Mesothelial cell of epicardium (in vitro differentiated cells): Measurements from ENCODE around the gene BMPR1B. TPM values are rescaled to one million over a fixed set of nuclear protein-coding genes. Genes with fewer than 3 reads are reported as not detected.

Experiments
- DNase-seq, 2 experiments: peaks; one replicate each; pipeline ENCODE4 v3.0.0; 2021; ENCODE audit warnings: low spot score in 2 of 2; ENCODE audit not compliant: unreplicated experiment in 2 of 2
- H3K27ac Mint-ChIP-seq: 2 replicates; pipeline ENCODE4 v1.8.0; 2021; ENCODE audit warnings: mixed read lengths
- H3K27me3 Mint-ChIP-seq: 2 replicates; pipeline ENCODE4 v1.8.0; 2021; ENCODE audit warnings: low read depth, mixed read lengths
- H3K36me3 Mint-ChIP-seq: 2 replicates; pipeline ENCODE4 v1.8.0; 2021; ENCODE audit warnings: mixed read lengths
- H3K4me1 Mint-ChIP-seq: 2 replicates; pipeline ENCODE4 v1.8.0; 2021; ENCODE audit warnings: mixed read lengths
- H3K4me3 Mint-ChIP-seq: 2 replicates; pipeline ENCODE4 v1.8.0; 2021; ENCODE audit warnings: mild to moderate bottlenecking, moderate library complexity, mixed read lengths
- H3K9me3 Mint-ChIP-seq: 2 replicates; pipeline ENCODE4 v1.8.0; 2021; ENCODE audit warnings: mixed read lengths
- total RNA-seq: library from RNA; stranded (reverse); gene quantifications from 3 replicates; pipeline ENCODE4 v1.2.1, GENCODE V29; 2021
- TF ChIP-seq, protein P1 (sequence below): fragments of 200-600 bp; sonication (generic); IDR thresholded peaks from one replicate; pipeline ENCODE4 v1.5.0; 2021; ENCODE audit warnings: antibody characterized with exemption; ENCODE audit not compliant: unreplicated experiment

Gene BMPR1B
- total RNA-seq, 1 donor from 2014 or later: 2.6 TPM

DNA sequence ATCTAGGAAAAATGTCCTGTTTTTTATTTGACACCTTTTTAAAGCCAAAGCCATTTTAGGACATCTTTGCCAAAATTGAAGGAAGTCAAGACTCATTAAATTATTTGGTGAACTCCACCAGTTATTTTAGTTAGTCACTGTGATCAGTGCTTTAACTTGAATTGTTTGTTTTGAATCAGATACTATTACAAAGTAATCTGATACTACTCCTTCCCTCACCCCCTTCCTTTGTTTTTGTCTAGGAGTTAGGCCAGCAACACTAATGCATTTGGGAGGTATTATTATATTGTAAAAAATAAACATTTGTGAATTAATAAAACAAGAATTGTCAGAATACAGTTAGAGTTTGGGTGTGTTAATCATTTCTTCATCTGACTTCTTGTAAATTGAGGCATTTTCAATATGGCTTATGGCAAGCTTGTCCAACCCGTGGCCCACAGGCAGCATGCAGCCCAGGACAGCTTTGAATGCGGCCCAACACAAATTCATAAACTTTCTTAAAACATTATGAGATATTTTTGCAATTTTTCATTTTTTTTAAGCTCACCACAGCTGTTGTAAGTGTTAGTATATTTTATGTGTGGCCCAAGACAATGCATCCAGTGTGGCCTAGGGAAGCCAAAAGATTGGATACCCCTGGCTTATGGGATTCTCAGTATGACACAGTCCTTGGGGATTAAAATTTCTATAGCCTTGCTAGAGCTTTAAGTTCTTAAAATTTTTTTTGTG, 182.2 kb downstream of the BMPR1B start:
- H3K9me3 Mint-ChIP-seq: no peaks in the 10 kb centered on the region
- no peaks in the 10 kb centered on the region for H3K36me3 Mint-ChIP-seq
- TF ChIP-seq, protein P1, sequence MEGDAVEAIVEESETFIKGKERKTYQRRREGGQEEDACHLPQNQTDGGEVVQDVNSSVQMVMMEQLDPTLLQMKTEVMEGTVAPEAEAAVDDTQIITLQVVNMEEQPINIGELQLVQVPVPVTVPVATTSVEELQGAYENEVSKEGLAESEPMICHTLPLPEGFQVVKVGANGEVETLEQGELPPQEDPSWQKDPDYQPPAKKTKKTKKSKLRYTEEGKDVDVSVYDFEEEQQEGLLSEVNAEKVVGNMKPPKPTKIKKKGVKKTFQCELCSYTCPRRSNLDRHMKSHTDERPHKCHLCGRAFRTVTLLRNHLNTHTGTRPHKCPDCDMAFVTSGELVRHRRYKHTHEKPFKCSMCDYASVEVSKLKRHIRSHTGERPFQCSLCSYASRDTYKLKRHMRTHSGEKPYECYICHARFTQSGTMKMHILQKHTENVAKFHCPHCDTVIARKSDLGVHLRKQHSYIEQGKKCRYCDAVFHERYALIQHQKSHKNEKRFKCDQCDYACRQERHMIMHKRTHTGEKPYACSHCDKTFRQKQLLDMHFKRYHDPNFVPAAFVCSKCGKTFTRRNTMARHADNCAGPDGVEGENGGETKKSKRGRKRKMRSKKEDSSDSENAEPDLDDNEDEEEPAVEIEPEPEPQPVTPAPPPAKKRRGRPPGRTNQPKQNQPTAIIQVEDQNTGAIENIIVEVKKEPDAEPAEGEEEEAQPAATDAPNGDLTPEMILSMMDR: no peak
- H3K27ac Mint-ChIP-seq: no peak overlapping the region
- H3K4me3 Mint-ChIP-seq: no peak overlapping the region
- peaks cover 5% of the 10 kb centered on the region for H3K4me1 Mint-ChIP-seq
- H3K27me3 Mint-ChIP-seq: no peaks in the 10 kb centered on the region
- no peak for DNase-seq

DNA sequence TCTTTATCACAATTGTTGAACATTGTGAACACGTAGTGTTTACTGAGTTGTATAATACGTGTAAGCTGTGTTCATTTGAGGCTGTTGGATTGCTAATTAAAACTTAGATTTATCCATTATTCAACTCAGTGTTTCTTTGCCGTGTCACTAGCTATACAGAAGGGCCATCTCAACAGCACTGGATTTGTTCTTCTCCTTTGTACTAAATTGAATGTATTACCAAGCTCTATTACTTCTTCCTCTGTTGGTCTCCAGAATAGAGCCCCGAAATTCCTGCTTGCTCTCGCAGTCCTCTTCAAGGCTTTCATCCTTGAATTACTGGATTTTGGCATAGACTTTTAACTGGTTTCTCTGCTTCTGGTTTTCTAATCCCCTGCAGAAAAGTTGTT, 182.8 kb downstream of the BMPR1B start:
- DNase-seq: no peak
- Mint-ChIP-seq H3K4me1 (peaks cover 1% of the 10 kb centered on the region), H3K9me3 (no peaks in the 10 kb centered on the region), H3K27ac (no peak overlapping the region), H3K27me3 (no peaks in the 10 kb centered on the region), H3K36me3 (no peaks in the 10 kb centered on the region), H3K4me3 (no peak overlapping the region)
- TF ChIP-seq, protein P1: no peak

DNA sequence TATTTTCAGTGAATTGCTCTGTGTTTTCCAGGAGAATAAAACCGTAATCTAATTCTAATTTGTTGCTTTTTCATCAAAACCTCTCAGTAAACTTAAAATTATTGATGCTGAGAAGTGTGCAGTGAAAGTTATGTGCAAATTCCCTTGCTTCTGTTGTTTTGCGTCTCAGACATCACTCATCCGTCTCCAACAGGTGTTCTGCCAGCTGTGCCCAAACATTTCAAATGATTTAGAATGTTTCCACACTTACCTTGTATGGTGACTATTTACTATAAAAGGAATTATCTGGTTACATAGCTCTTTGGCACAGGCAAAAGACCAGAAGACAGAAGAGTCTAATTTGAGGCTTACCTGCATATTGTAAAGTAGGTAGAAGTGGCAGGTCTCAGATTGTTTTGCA, 184.0 kb downstream of the BMPR1B start:
- Mint-ChIP-seq H3K4me1 (no peaks in the 10 kb centered on the region), H3K9me3 (no peaks in the 10 kb centered on the region), H3K36me3 (no peaks in the 10 kb centered on the region), H3K4me3 (no peak overlapping the region), H3K27me3 (no peaks in the 10 kb centered on the region), H3K27ac (no peak overlapping the region)
- no peak for DNase-seq
- TF ChIP-seq, protein P1: no peak

DNA sequence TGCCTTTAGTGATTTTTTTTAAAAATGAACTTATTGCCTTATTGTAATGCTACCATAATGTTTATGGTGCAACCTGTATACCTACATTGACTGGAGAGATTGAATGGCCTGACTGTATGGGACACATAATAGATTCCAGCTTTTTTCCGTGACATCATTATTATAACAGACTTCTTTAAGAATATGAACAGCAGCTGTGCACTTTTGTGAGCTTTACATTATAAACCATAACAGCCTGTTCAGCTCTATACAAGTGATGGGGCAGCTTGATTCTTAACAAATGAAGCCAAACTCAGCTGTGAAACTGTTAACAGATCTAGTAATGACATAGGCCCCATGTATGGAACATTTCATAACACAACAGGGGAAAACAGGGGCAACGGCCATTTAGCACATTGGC, 187.0 kb downstream of the BMPR1B start:
- Mint-ChIP-seq H3K4me3 (no peak overlapping the region), H3K9me3 (no peaks in the 10 kb centered on the region), H3K27ac (no peak overlapping the region), H3K27me3 (no peaks in the 10 kb centered on the region), H3K4me1 (peaks cover 6% of the 10 kb centered on the region), H3K36me3 (no peaks in the 10 kb centered on the region)
- DNase-seq: no peak
- TF ChIP-seq, protein P1: no peak

DNA sequence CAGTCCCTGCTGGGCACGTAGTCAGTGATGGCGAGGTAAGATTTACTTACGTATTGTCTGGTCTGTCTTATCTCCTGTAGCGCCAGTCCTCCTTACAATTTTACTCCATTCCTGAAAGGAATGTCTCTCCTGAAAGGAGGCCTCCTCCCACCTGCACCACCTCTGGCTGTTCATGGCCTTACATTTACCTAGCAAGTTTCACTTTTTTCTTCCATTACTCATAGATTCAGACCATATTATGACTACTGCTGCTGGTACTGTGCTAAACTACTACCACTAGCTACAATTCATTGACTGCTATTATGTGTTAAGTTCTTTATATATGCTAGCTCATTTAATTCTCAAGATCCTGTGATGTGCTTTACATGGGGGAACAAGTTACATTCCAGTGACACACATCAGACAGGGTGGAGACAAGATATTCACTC, 189.9 kb downstream of the BMPR1B start:
- peaks cover 26% of the 10 kb centered on the region for H3K9me3 Mint-ChIP-seq
- H3K27ac Mint-ChIP-seq: no peak overlapping the region
- H3K4me1 Mint-ChIP-seq: peaks cover 6% of the 10 kb centered on the region
- no peaks in the 10 kb centered on the region for H3K27me3 Mint-ChIP-seq
- H3K36me3 Mint-ChIP-seq: peaks cover 6% of the 10 kb centered on the region
- TF ChIP-seq, protein P1: no peak
- no peak overlapping the region for H3K4me3 Mint-ChIP-seq
- no peak for DNase-seq

DNA sequence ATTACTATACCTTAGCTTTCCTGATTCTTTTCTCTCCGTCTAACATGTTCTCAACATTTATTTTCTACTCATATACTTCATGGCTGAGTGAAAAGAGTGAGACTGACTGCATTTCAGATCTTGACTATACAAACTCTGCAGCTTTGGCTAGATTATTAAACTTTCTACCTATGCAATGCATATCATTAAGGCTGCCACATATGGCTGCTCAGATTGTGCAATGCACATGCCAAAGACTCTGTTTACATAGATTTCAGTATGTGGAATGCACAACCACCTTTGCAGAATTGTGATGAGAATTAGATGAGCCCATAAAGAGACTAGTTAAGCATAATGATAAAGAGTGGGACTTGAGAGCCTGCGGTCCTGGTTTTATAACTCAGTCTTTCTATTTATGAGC, 196.5 kb downstream of the BMPR1B start:
- H3K27ac Mint-ChIP-seq: no peak overlapping the region
- H3K4me1 Mint-ChIP-seq: peaks cover 8% of the 10 kb centered on the region
- no peak for DNase-seq
- H3K9me3 Mint-ChIP-seq: peaks cover 27% of the 10 kb centered on the region
- no peak overlapping the region for H3K4me3 Mint-ChIP-seq
- peaks cover 6% of the 10 kb centered on the region for H3K36me3 Mint-ChIP-seq
- TF ChIP-seq, protein P1: no peak
- H3K27me3 Mint-ChIP-seq: no peaks in the 10 kb centered on the region
